ENCODE measurements around the gene HEXIM2. TPM values are rescaled to one million over a fixed set of nuclear protein-coding genes. Genes with fewer than 3 reads are reported as not detected.

Gene HEXIM2
- total and polyA plus RNA-seq, 2 of the 13 experiments (the other 11 are each of a cell fraction or from before 2014, with no cell fraction given): 27.1 to 32.4 TPM

DNA sequence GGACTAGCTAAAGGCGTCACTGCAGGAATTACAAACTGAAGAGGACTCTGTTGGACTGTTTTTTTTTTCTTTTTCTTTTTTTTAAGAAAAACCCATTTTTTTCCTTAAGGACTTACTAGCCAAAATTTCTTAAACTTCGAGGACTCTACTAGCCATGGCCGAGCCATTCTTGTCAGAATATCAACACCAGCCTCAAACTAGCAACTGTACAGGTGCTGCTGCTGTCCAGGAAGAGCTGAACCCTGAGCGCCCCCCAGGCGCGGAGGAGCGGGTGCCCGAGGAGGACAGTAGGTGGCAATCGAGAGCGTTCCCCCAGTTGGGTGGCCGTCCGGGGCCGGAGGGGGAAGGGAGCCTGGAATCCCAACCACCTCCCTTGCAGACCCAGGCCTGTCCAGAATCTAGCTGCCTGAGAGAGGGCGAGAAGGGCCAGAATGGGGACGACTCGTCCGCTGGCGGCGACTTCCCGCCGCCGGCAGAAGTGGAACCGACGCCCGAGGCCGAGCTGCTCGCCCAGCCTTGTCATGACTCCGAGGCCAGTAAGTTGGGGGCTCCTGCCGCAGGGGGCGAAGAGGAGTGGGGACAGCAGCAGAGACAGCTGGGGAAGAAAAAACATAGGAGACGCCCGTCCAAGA lies 12.5 kb upstream of the HEXIM2 start (continued):
- TF ChIP-seq, protein P1, sequence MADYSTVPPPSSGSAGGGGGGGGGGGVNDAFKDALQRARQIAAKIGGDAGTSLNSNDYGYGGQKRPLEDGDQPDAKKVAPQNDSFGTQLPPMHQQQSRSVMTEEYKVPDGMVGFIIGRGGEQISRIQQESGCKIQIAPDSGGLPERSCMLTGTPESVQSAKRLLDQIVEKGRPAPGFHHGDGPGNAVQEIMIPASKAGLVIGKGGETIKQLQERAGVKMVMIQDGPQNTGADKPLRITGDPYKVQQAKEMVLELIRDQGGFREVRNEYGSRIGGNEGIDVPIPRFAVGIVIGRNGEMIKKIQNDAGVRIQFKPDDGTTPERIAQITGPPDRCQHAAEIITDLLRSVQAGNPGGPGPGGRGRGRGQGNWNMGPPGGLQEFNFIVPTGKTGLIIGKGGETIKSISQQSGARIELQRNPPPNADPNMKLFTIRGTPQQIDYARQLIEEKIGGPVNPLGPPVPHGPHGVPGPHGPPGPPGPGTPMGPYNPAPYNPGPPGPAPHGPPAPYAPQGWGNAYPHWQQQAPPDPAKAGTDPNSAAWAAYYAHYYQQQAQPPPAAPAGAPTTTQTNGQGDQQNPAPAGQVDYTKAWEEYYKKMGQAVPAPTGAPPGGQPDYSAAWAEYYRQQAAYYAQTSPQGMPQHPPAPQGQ (CRISPR knock-in tag; IDR thresholded peaks at IDR 0.05; ENCODE audit: borderline replicate concordance): no peak; the same call in none of the 2 replicates
- TF ChIP-seq ZNF790 (CRISPR knock-in tag; IDR thresholded peaks at IDR 0.05; ENCODE audit: borderline replicate concordance): peak; percentile 79; the same call in 1 of the 2 replicates
- peak; percentile 30; the same call in 1 of the 2 replicates for TF ChIP-seq BRD4 (CRISPR knock-in tag; IDR thresholded peaks at IDR 0.05)
- TF ChIP-seq, protein P2, sequence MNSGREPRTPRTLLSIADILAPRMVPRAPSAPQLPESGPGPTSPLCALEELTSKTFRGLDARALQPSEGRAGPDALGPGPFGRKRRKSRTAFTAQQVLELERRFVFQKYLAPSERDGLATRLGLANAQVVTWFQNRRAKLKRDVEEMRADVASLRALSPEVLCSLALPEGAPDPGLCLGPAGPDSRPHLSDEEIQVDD (CRISPR knock-in tag; IDR thresholded peaks at IDR 0.05; ENCODE audit: borderline replicate concordance): peak; percentile 53; the same call in 1 of the 2 replicates
- TF ChIP-seq ATM (IDR thresholded peaks at IDR 0.05; ENCODE audit: borderline replicate concordance): no peak
- TF ChIP-seq SP2 (CRISPR knock-in tag; IDR thresholded peaks at IDR 0.05): no peak
- peak; percentile 63 for TF ChIP-seq TBX2 (CRISPR knock-in tag; IDR thresholded peaks at IDR 0.05; ENCODE audit: borderline replicate concordance)
- TF ChIP-seq EED (CRISPR knock-in tag; IDR thresholded peaks at IDR 0.05): peak; percentile 52; the same call in 1 of the 2 replicates
- no peak for TF ChIP-seq ZNF749 (CRISPR knock-in tag; IDR thresholded peaks at IDR 0.05; ENCODE audit: borderline replicate concordance)
- no peak for TF ChIP-seq CENPT (CRISPR knock-in tag; IDR thresholded peaks at IDR 0.05; ENCODE audit: low read depth)
- TF ChIP-seq ZNF703 (CRISPR knock-in tag; IDR thresholded peaks at IDR 0.05; ENCODE audit: borderline replicate concordance): no peak
- no peak for TF ChIP-seq MEIS1 (CRISPR knock-in tag; IDR thresholded peaks at IDR 0.05; ENCODE audit: borderline replicate concordance)
- peak; percentile 2; the same call in 1 of the 2 replicates for TF ChIP-seq PRMT3 (CRISPR knock-in tag; IDR thresholded peaks at IDR 0.05; ENCODE audit: borderline replicate concordance, low read depth)
- no peak for TF ChIP-seq ZNF709 (CRISPR knock-in tag; IDR thresholded peaks at IDR 0.05)
- no peak for TF ChIP-seq SOX6 (IDR thresholded peaks at IDR 0.05)
- no peak for TF ChIP-seq SOX6 (CRISPR knock-in tag; IDR thresholded peaks at IDR 0.05)
- TF ChIP-seq CC2D1A (CRISPR knock-in tag; IDR thresholded peaks at IDR 0.05): no peak
- TF ChIP-seq, protein P3, sequence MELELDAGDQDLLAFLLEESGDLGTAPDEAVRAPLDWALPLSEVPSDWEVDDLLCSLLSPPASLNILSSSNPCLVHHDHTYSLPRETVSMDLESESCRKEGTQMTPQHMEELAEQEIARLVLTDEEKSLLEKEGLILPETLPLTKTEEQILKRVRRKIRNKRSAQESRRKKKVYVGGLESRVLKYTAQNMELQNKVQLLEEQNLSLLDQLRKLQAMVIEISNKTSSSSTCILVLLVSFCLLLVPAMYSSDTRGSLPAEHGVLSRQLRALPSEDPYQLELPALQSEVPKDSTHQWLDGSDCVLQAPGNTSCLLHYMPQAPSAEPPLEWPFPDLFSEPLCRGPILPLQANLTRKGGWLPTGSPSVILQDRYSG (CRISPR knock-in tag; IDR thresholded peaks at IDR 0.05): no peak
- TF ChIP-seq, protein P4, sequence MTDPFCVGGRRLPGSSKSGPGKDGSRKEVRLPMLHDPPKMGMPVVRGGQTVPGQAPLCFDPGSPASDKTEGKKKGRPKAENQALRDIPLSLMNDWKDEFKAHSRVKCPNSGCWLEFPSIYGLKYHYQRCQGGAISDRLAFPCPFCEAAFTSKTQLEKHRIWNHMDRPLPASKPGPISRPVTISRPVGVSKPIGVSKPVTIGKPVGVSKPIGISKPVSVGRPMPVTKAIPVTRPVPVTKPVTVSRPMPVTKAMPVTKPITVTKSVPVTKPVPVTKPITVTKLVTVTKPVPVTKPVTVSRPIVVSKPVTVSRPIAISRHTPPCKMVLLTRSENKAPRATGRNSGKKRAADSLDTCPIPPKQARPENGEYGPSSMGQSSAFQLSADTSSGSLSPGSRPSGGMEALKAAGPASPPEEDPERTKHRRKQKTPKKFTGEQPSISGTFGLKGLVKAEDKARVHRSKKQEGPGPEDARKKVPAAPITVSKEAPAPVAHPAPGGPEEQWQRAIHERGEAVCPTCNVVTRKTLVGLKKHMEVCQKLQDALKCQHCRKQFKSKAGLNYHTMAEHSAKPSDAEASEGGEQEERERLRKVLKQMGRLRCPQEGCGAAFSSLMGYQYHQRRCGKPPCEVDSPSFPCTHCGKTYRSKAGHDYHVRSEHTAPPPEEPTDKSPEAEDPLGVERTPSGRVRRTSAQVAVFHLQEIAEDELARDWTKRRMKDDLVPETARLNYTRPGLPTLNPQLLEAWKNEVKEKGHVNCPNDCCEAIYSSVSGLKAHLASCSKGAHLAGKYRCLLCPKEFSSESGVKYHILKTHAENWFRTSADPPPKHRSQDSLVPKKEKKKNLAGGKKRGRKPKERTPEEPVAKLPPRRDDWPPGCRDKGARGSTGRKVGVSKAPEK (CRISPR knock-in tag; IDR thresholded peaks at IDR 0.05; ENCODE audit: borderline replicate concordance): no peak
- no peak for TF ChIP-seq MATR3 (CRISPR knock-in tag; IDR thresholded peaks at IDR 0.05)
- no peak for TF ChIP-seq FOXJ3 (CRISPR knock-in tag; IDR thresholded peaks at IDR 0.05; ENCODE audit: borderline replicate concordance)
- TF ChIP-seq SPEN (CRISPR knock-in tag; IDR thresholded peaks at IDR 0.05; ENCODE audit: low read depth): no peak
- no peak for TF ChIP-seq SRSF1 (optimal IDR thresholded peaks at IDR 0.05; ENCODE audit: low read depth, low read length)
- no peak for TF ChIP-seq SATB2 (CRISPR knock-in tag; IDR thresholded peaks at IDR 0.05)
